Measurements from ENCODE around the gene TTLL6.

The TTLL6 gene

DNA sequence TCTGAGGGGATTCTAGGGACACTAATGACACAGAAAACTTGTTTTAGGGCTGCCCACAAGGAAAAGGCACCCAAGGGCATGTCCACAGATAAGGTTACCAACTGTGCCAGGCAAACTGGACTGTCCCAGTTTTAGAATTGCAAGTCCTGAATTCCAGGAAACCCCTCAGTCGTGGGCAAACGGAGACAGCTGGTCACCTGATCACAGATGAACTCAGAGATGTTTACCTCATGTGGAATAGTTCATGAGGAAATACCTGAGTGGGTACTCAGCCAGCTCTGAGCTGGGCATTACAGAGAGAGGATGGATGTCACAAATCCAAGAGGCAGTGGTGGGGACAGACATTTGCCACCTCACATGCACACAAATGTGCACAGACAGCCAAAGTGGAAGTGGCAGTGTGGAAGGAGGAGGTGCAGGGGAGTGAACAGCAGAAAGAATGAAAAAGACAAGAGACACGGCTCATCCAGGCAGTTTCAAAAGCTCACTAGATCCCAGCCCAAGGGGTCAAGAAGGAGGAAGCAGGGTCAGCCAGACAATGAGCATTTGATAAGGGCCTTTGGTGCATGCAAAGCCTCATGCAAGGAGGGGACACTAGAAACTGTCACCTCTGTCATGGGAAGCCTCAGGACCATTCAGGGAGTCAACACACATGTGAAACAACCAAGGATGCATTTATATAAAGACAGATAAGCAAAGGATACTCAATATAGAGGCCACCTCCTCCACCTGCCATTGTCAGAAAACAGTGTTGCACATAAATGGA is 24.8 kb downstream of the TTLL6 start:
- DNase-seq (ENCODE audit: low read depth, low spot score) = no peak
- CTCF ChIA-PET = interaction anchor here (1.3 to 14.9 kb wide), 20 partner anchors 8 to 130 kb away, joined by 3 to 353 read pairs (median 7); partner anchors contain the start of genes CALCOCO2, HOXB13, PRAC1 and PRAC2
- POLR2A ChIA-PET = no interaction called here
- no peak overlapping the region for H3K4me3 ChIP-seq (ENCODE audit: low read depth, low read length)
- TF ChIP-seq, protein P1, sequence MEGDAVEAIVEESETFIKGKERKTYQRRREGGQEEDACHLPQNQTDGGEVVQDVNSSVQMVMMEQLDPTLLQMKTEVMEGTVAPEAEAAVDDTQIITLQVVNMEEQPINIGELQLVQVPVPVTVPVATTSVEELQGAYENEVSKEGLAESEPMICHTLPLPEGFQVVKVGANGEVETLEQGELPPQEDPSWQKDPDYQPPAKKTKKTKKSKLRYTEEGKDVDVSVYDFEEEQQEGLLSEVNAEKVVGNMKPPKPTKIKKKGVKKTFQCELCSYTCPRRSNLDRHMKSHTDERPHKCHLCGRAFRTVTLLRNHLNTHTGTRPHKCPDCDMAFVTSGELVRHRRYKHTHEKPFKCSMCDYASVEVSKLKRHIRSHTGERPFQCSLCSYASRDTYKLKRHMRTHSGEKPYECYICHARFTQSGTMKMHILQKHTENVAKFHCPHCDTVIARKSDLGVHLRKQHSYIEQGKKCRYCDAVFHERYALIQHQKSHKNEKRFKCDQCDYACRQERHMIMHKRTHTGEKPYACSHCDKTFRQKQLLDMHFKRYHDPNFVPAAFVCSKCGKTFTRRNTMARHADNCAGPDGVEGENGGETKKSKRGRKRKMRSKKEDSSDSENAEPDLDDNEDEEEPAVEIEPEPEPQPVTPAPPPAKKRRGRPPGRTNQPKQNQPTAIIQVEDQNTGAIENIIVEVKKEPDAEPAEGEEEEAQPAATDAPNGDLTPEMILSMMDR (IDR thresholded peaks at IDR 0.05; ENCODE audit: insufficient read depth, low read length, missing control alignments) = no peak

- peak; percentile 45 for DNase-seq (ENCODE audit: low read depth, low spot score)
- H3K4me3 ChIP-seq (ENCODE audit: low read depth, low read length) = no peak overlapping the region
- ChIA-PET CTCF (interaction anchor here (0.6 to 14.9 kb wide), 39 partner anchors 8 to 469 kb away, joined by 3 to 353 read pairs (median 5); partner anchors contain the start of genes CALCOCO2, HOXB13, PRAC1 and PRAC2), POLR2A (interaction anchor here (1.0 kb wide), 1 partner anchor 68 kb away, joined by 3 read pairs; the partner anchor contains the start of gene PRAC2)
- TF ChIP-seq, protein P1 (IDR thresholded peaks at IDR 0.05; ENCODE audit: insufficient read depth, low read length, missing control alignments) = peak; percentile 82
Observed at GRCh38 chr17:48791128-48792032, 25.6 kb downstream of the TTLL6 start.

GRCh38 chr17:48790607-48791127 is 26.4 kb downstream of the TTLL6 start:
- TF ChIP-seq, protein P1 (IDR thresholded peaks at IDR 0.05; ENCODE audit: insufficient read depth, low read length, missing control alignments) = no peak
- no peak overlapping the region for H3K4me3 ChIP-seq (ENCODE audit: low read depth, low read length)
- ChIA-PET CTCF (interaction anchor here (0.6 to 14.9 kb wide), 40 partner anchors 9 to 469 kb away, joined by 3 to 353 read pairs (median 5); partner anchors contain the start of genes CALCOCO2, HOXB13, PRAC1 and PRAC2), POLR2A (interaction anchor here (1.0 kb wide), 1 partner anchor 67 kb away, joined by 3 read pairs; the partner anchor contains the start of gene PRAC2)
- no peak for DNase-seq (ENCODE audit: low read depth, low spot score)

DNA sequence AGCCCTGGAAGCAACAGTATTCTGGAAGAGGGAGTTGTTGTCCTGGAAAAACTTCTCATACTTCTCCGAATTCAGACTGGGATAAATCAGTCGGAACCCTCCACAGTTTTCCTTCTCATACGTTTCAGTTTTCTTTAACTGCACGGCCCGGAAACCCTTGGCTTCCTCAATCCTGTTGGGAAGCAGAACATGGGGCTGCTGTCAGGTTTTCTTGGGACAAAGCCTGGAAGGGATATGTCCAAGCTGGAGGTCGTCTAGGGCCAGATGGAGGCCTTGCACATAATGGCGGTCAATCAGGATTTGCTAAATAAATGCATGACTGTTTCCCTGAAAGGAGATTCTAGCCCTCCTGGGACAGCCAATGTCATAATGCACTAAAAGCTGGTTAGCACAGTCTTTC is 29.2 kb downstream of the TTLL6 start:
- CTCF ChIA-PET = interaction anchor here (1.1 to 14.9 kb wide), 11 partner anchors 9 to 124 kb away, joined by 3 to 353 read pairs (median 5); partner anchors contain the start of genes HOXB13, PRAC1 and PRAC2
- POLR2A ChIA-PET = no interaction called here

GRCh38 chr17:48779421-48779820 is 37.6 kb downstream of the TTLL6 start:
- TF ChIP-seq, protein P1 (IDR thresholded peaks at IDR 0.05; ENCODE audit: insufficient read depth, low read length, missing control alignments) = no peak
- no peak for DNase-seq (ENCODE audit: low read depth, low spot score)
- H3K4me3 ChIP-seq (ENCODE audit: low read depth, low read length) = no peak overlapping the region
- ChIA-PET POLR2A (no interaction called here), CTCF (interaction anchor here (1.0 to 2.8 kb wide), 4 partner anchors 10 to 101 kb away, joined by 6 to 11 read pairs (median 8); no protein-coding TSS in a partner anchor)

More for the DNA sequence above, 29.2 kb downstream of the TTLL6 start:
- H3K4me3 ChIP-seq (ENCODE audit: low read depth, low read length) = no peak overlapping the region
- DNase-seq (ENCODE audit: low read depth, low spot score) = no peak
- TF ChIP-seq, protein P1 (IDR thresholded peaks at IDR 0.05; ENCODE audit: insufficient read depth, low read length, missing control alignments) = no peak
